Upper lobe of left lung (tissue), 4 donors: ENCODE measurements around the gene MPDZ.

Experiments
- EP300 ChIP-seq, 4 donors: sonication (generic); formaldehyde crosslinking; IDR thresholded peaks; one replicate each; pipeline ENCODE4 v1.5.1; 2017; ENCODE audit warnings: antibody characterized with exemption in 4 of 4, control low read depth in 2 of 4
- POLR2A ChIP-seq, 4 donors: fragments of 450-650 bp; IDR thresholded peaks; one replicate each; pipeline ENCODE4 v1.5.1; 2016 to 2017; ENCODE audit warnings: antibody characterized with exemption in 4 of 4, mild to moderate bottlenecking in 2 of 4
- POLR2AphosphoS5 ChIP-seq, 2 donors: sonication (generic); formaldehyde crosslinking; IDR thresholded peaks; one replicate each; pipeline ENCODE4 v1.5.1; 2017; ENCODE audit warnings: antibody characterized with exemption in 2 of 2
- TF ChIP-seq, protein P1 (sequence below), 6 experiments: fragments of 450-650 bp in 4 of 6; fragments of 200-600 bp in 2 of 6; sonication (generic) in 2 of 6; IDR thresholded peaks; one replicate each; pipeline ENCODE4 v1.5.1; 2016 to 2019; ENCODE audit warnings: antibody characterized with exemption in 6 of 6

DNA sequence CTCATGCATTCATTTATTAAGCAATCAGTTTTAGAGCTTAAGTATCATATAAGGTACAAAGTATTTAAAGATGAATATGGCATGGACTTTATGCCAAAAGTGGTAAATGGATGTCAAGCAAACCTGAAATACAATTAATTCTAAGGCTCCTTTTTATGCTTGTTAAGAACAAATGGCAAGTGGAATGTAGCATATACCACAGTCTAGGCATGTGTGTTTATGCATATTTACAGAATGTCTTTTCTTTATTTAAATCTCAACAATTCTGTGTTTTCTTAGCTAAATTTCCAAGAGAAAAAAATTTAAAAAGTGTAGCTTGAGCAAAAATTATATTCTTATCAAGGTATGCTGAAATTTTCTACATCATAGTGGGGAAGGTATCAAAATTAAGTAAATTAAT is 39.8 kb downstream of the MPDZ start:
- TF ChIP-seq POLR2A (IDR thresholded peaks at IDR 0.05): no peak
- TF ChIP-seq, protein P1, sequence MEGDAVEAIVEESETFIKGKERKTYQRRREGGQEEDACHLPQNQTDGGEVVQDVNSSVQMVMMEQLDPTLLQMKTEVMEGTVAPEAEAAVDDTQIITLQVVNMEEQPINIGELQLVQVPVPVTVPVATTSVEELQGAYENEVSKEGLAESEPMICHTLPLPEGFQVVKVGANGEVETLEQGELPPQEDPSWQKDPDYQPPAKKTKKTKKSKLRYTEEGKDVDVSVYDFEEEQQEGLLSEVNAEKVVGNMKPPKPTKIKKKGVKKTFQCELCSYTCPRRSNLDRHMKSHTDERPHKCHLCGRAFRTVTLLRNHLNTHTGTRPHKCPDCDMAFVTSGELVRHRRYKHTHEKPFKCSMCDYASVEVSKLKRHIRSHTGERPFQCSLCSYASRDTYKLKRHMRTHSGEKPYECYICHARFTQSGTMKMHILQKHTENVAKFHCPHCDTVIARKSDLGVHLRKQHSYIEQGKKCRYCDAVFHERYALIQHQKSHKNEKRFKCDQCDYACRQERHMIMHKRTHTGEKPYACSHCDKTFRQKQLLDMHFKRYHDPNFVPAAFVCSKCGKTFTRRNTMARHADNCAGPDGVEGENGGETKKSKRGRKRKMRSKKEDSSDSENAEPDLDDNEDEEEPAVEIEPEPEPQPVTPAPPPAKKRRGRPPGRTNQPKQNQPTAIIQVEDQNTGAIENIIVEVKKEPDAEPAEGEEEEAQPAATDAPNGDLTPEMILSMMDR (IDR thresholded peaks at IDR 0.05): no peak
- TF ChIP-seq POLR2AphosphoS5 (IDR thresholded peaks at IDR 0.05): no peak
- TF ChIP-seq EP300 (IDR thresholded peaks at IDR 0.05): no peak
